ENCODE measurements around the gene MYOF.
"Not testable (repeated sequence)": the region's sequence is repeated elsewhere in the genome, so short reads cannot be mapped to it uniquely, and the experiment has no call there.

MYOF gene

GRCh38 chr10:93445097-93445960 lies 36.8 kb downstream of the MYOF start:
- Histone ChIP-seq H3K18ac (ENCODE audit: low read length) (peak overlapping the region; percentile 63), H3K9ac (ENCODE audit: low read length) (no peak overlapping the region), H3K4me2 (ENCODE audit: low read length) (peak overlapping the region; percentile 42), H2AK5ac (ENCODE audit: low read length) (peak overlapping the region; percentile 21), H4K91ac (ENCODE audit: low read depth, low read length) (no peak overlapping the region), H3K9me3 (ENCODE audit: insufficient read depth, low read depth, low read length) (no peaks in the 10 kb centered on the region), H2BK5ac (ENCODE audit: low read depth, low read length, poor library complexity) (peak overlapping the region; percentile 34), H3K79me1 (ENCODE audit: low read length) (peaks cover 12% of the 10 kb centered on the region), H4K12ac (ENCODE audit: low read depth, low read length) (peak overlapping the region; percentile 50), H3K4ac (ENCODE audit: low read depth, low read length) (peak overlapping the region; percentile 19), H4K8ac (ENCODE audit: low read depth, low read length) (peak overlapping the region; percentile 63), H3K27me3 (ENCODE audit: insufficient read depth, low read length) (no peaks in the 10 kb centered on the region), H2BK120ac (ENCODE audit: insufficient read depth, low read length, poor library complexity) (no peak overlapping the region), H3K36me3 (ENCODE audit: control insufficient read depth in 1 of 2, insufficient read depth in 2 of 2, low read length in 2 of 2) (peaks cover 6 to 17% of the 10 kb centered on the region in 2 experiments), H2BK12ac (ENCODE audit: low read length) (peak overlapping the region; percentile 37), H3K79me2 (ENCODE audit: control insufficient read depth, insufficient read depth, low read length, poor library complexity) (peaks cover 2% of the 10 kb centered on the region), H3K23ac (ENCODE audit: low read length) (no peak overlapping the region), H3K27ac (ENCODE audit: low read depth, low read length) (peak overlapping the region; percentile 82), H3K4me1 (ENCODE audit: control insufficient read depth in 1 of 2, insufficient read depth in 2 of 2, low read length in 2 of 2) (peaks cover 14 to 16% of the 10 kb centered on the region in 2 experiments), H3K14ac (ENCODE audit: low read length) (peak overlapping the region; percentile 36), H2AFZ (ENCODE audit: insufficient read depth, low read length, poor library complexity) (no peak overlapping the region), H3K4me3 (ENCODE audit: low read depth, low read length) (peak overlapping the region; percentile 31)
- DNase-seq = peak; percentile 99
- no CpG with 5 or more reads among the region's 8 CpGs for WGBS (ENCODE audit: extremely low coverage, insufficient coverage, insufficient read length)

GRCh38 chr10:93443481-93443880 lies 38.7 kb downstream of the MYOF start:
- H3K79me2 ChIP-seq (ENCODE audit: control insufficient read depth, insufficient read depth, low read length, poor library complexity) = peaks cover 3% of the 10 kb centered on the region
- H3K36me3 ChIP-seq (ENCODE audit: control insufficient read depth in 1 of 2, insufficient read depth in 2 of 2, low read length in 2 of 2) = peaks cover 6 to 12% of the 10 kb centered on the region in 2 experiments
- no peak overlapping the region for H2BK5ac ChIP-seq (ENCODE audit: low read depth, low read length, poor library complexity)
- H3K4me3 ChIP-seq (ENCODE audit: low read depth, low read length) = no peak overlapping the region
- H3K27ac ChIP-seq (ENCODE audit: low read depth, low read length) = no peak overlapping the region
- no peak overlapping the region for H4K8ac ChIP-seq (ENCODE audit: low read depth, low read length)
- no peak overlapping the region for H3K4ac ChIP-seq (ENCODE audit: low read depth, low read length)
- no peak overlapping the region for H4K12ac ChIP-seq (ENCODE audit: low read depth, low read length)
- H3K4me1 ChIP-seq (ENCODE audit: control insufficient read depth in 1 of 2, insufficient read depth in 2 of 2, low read length in 2 of 2) = peaks cover 21 to 25% of the 10 kb centered on the region in 2 experiments
- H3K23ac ChIP-seq (ENCODE audit: low read length) = no peak overlapping the region
- H3K27me3 ChIP-seq (ENCODE audit: insufficient read depth, low read length) = no peaks in the 10 kb centered on the region
- no peaks in the 10 kb centered on the region for H3K9me3 ChIP-seq (ENCODE audit: insufficient read depth, low read depth, low read length)
- H3K79me1 ChIP-seq (ENCODE audit: low read length) = peaks cover 19% of the 10 kb centered on the region
- no peak overlapping the region for H2AFZ ChIP-seq (ENCODE audit: insufficient read depth, low read length, poor library complexity)
- no CpG with 5 or more reads among the region's 1 CpG for WGBS (ENCODE audit: extremely low coverage, insufficient coverage, insufficient read length)
- H2BK120ac ChIP-seq (ENCODE audit: insufficient read depth, low read length, poor library complexity) = no peak overlapping the region
- no peak overlapping the region for H3K9ac ChIP-seq (ENCODE audit: low read length)
- no peak overlapping the region for H2BK12ac ChIP-seq (ENCODE audit: low read length)
- no peak for DNase-seq
- H3K14ac ChIP-seq (ENCODE audit: low read length) = no peak overlapping the region
- H3K4me2 ChIP-seq (ENCODE audit: low read length) = no peak overlapping the region
- H2AK5ac ChIP-seq (ENCODE audit: low read length) = no peak overlapping the region
- no peak overlapping the region for H4K91ac ChIP-seq (ENCODE audit: low read depth, low read length)
- no peak overlapping the region for H3K18ac ChIP-seq (ENCODE audit: low read length)

GRCh38 chr10:93442721-93443120 lies 39.4 kb downstream of the MYOF start:
- not testable (repeated sequence) for H3K9me3 ChIP-seq (ENCODE audit: insufficient read depth, low read depth, low read length); H3K36me3 ChIP-seq (ENCODE audit: control insufficient read depth in 1 of 2, insufficient read depth in 2 of 2, low read length in 2 of 2); H4K8ac ChIP-seq (ENCODE audit: low read depth, low read length); H2BK12ac ChIP-seq (ENCODE audit: low read length); H3K23ac ChIP-seq (ENCODE audit: low read length); H2AK5ac ChIP-seq (ENCODE audit: low read length); H3K27ac ChIP-seq (ENCODE audit: low read depth, low read length); H3K79me2 ChIP-seq (ENCODE audit: control insufficient read depth, insufficient read depth, low read length, poor library complexity); H4K12ac ChIP-seq (ENCODE audit: low read depth, low read length); DNase-seq; H3K27me3 ChIP-seq (ENCODE audit: insufficient read depth, low read length); H3K9ac ChIP-seq (ENCODE audit: low read length); H3K14ac ChIP-seq (ENCODE audit: low read length); H3K4me2 ChIP-seq (ENCODE audit: low read length); H2AFZ ChIP-seq (ENCODE audit: insufficient read depth, low read length, poor library complexity); H3K18ac ChIP-seq (ENCODE audit: low read length); H2BK5ac ChIP-seq (ENCODE audit: low read depth, low read length, poor library complexity); H2BK120ac ChIP-seq (ENCODE audit: insufficient read depth, low read length, poor library complexity); H3K4me3 ChIP-seq (ENCODE audit: low read depth, low read length); H4K91ac ChIP-seq (ENCODE audit: low read depth, low read length); H3K4ac ChIP-seq (ENCODE audit: low read depth, low read length)
- H3K4me1 ChIP-seq (ENCODE audit: control insufficient read depth in 1 of 2, insufficient read depth in 2 of 2, low read length in 2 of 2) = peaks cover 29 to 31% of the 10 kb centered on the region in 2 experiments
- WGBS (ENCODE audit: extremely low coverage, insufficient coverage, insufficient read length) = no CpG with 5 or more reads among the region's 10 CpGs
- peaks cover 26% of the 10 kb centered on the region for H3K79me1 ChIP-seq (ENCODE audit: low read length)

GRCh38 chr10:93440591-93441091 lies 41.5 kb downstream of the MYOF start:
- DNase-seq = peak in 1 of 2 donors; percentile 63
- no peak overlapping the region for H3K18ac ChIP-seq (ENCODE audit: low read length)
- no peak overlapping the region for H2BK12ac ChIP-seq (ENCODE audit: low read length)
- peaks cover 22 to 30% of the 10 kb centered on the region in 2 experiments for H3K4me1 ChIP-seq (ENCODE audit: control insufficient read depth in 1 of 2, insufficient read depth in 2 of 2, low read length in 2 of 2)
- H3K9ac ChIP-seq (ENCODE audit: low read length) = no peak overlapping the region
- peaks cover 8% of the 10 kb centered on the region for H3K79me2 ChIP-seq (ENCODE audit: control insufficient read depth, insufficient read depth, low read length, poor library complexity)
- no peak overlapping the region for H3K4ac ChIP-seq (ENCODE audit: low read depth, low read length)
- H2AFZ ChIP-seq (ENCODE audit: insufficient read depth, low read length, poor library complexity) = no peak overlapping the region
- H3K23ac ChIP-seq (ENCODE audit: low read length) = no peak overlapping the region
- H3K36me3 ChIP-seq (ENCODE audit: control insufficient read depth in 1 of 2, insufficient read depth in 2 of 2, low read length in 2 of 2) = peaks cover 3 to 7% of the 10 kb centered on the region in 2 experiments
- no peaks in the 10 kb centered on the region for H3K9me3 ChIP-seq (ENCODE audit: insufficient read depth, low read depth, low read length)
- H3K27me3 ChIP-seq (ENCODE audit: insufficient read depth, low read length) = no peaks in the 10 kb centered on the region
- H2AK5ac ChIP-seq (ENCODE audit: low read length) = no peak overlapping the region
- no peak overlapping the region for H3K4me2 ChIP-seq (ENCODE audit: low read length)
- H3K14ac ChIP-seq (ENCODE audit: low read length) = no peak overlapping the region
- H3K79me1 ChIP-seq (ENCODE audit: low read length) = peaks cover 26% of the 10 kb centered on the region
- H4K8ac ChIP-seq (ENCODE audit: low read depth, low read length) = no peak overlapping the region
- peak overlapping the region; percentile 33 for H3K27ac ChIP-seq (ENCODE audit: low read depth, low read length)
- no peak overlapping the region for H4K12ac ChIP-seq (ENCODE audit: low read depth, low read length)
- peak overlapping the region; percentile 26 for H2BK5ac ChIP-seq (ENCODE audit: low read depth, low read length, poor library complexity)
- no peak overlapping the region for H3K4me3 ChIP-seq (ENCODE audit: low read depth, low read length)
- H2BK120ac ChIP-seq (ENCODE audit: insufficient read depth, low read length, poor library complexity) = no peak overlapping the region
- no CpG with 5 or more reads among the region's 2 CpGs for WGBS (ENCODE audit: extremely low coverage, insufficient coverage, insufficient read length)
- H4K91ac ChIP-seq (ENCODE audit: low read depth, low read length) = no peak overlapping the region

Measured in trophoblast cell (in vitro differentiated cells and primary cell).